AG04449 (cell line): ENCODE results near the gene RASL11B.

ENCODE experiments used
- CTCF ChIA-PET: fragments of 350-600 bp; formaldehyde crosslinking; extraction: SDS; loops from one replicate; lab custom pipeline; 2021; ENCODE audit warnings: antibody characterized with exemption; lab: Yijun Ruan, JAX
- POLR2A ChIA-PET: fragments of 400-600, 350-600 bp; formaldehyde crosslinking; extraction: SDS; loops from one replicate; lab custom pipeline; 2020; ENCODE audit warnings: antibody characterized with exemption, inconsistent platforms; lab: Yijun Ruan, JAX
- DNase-seq: peaks from one replicate; pipeline ENCODE4 v3.0.0-alpha.2; 2010; ENCODE audit warnings: low read depth, low spot score
- H3K4me3 ChIP-seq: 2 replicates; pipeline ENCODE4 v1.5.1; 2011; ENCODE audit warnings: low read depth, mild to moderate bottlenecking, control low read depth, low read length
- CTCF ChIP-seq: IDR thresholded peaks from one replicate; pipeline ENCODE4 v1.5.1; 2011; ENCODE audit warnings: mild to moderate bottlenecking, moderate library complexity, low read length, control low read depth, inconsistent platforms; ENCODE audit not compliant: insufficient read depth; ENCODE audit errors: missing control alignments

Gene RASL11B

GRCh38 chr4:52868133-52868532, 6.0 kb downstream of the RASL11B start:
- TF ChIP-seq CTCF, result no peak
- no peak for DNase-seq
- ChIA-PET POLR2A (no interaction called here), CTCF (interaction anchor here (1.4 kb wide), 1 partner anchor 323 kb away, joined by 4 read pairs; no protein-coding TSS in a partner anchor)
- no peak overlapping the region for H3K4me3 ChIP-seq

- no peak for TF ChIP-seq CTCF
- DNase-seq, result no peak
- ChIA-PET CTCF (no interaction called here), POLR2A (no interaction called here)
- no peak overlapping the region for H3K4me3 ChIP-seq
Measured at GRCh38 chr4:52869196-52869595, 7.1 kb downstream of the RASL11B start.

GRCh38 chr4:52869656-52870055, 7.5 kb downstream of the RASL11B start:
- TF ChIP-seq CTCF, result no peak
- no peak overlapping the region for H3K4me3 ChIP-seq
- POLR2A ChIA-PET, result no interaction called here
- no peak for DNase-seq
- CTCF ChIA-PET, result no interaction called here

GRCh38 chr4:52870225-52870624, 8.1 kb downstream of the RASL11B start:
- no peak overlapping the region for H3K4me3 ChIP-seq
- DNase-seq, result no peak
- POLR2A ChIA-PET, result no interaction called here
- CTCF ChIA-PET, result no interaction called here
- no peak for TF ChIP-seq CTCF

- H3K4me3 ChIP-seq, result no peak overlapping the region
- DNase-seq, result no peak
- CTCF ChIA-PET, result interaction anchor here (0.6 kb wide), 1 partner anchor 110 kb away, joined by 3 read pairs; no protein-coding TSS in a partner anchor
- TF ChIP-seq CTCF, result no peak
- POLR2A ChIA-PET, result no interaction called here
Measured at GRCh38 chr4:52873191-52873590, 11.1 kb downstream of the RASL11B start.

GRCh38 chr4:52873861-52874343, 11.8 kb downstream of the RASL11B start:
- TF ChIP-seq CTCF, result no peak
- ChIA-PET POLR2A (no interaction called here), CTCF (interaction anchor here (0.6 kb wide), 1 partner anchor 109 kb away, joined by 3 read pairs; no protein-coding TSS in a partner anchor)
- DNase-seq, result no peak
- no peak overlapping the region for H3K4me3 ChIP-seq
